AG20443 (cell line): ENCODE measurements around the gene GSX1.

Experiments used
- DNase-seq: peaks from one replicate; pipeline ENCODE4 v3.0.0; 2012; ENCODE audit warnings: low spot score, mixed read lengths

Gene GSX1

GRCh38 chr13:27834095-27834494 is 41.8 kb downstream of the GSX1 start:
- DNase-seq = no peak

- no peak for DNase-seq
Measured at GRCh38 chr13:27835799-27836198, 43.5 kb downstream of the GSX1 start.

GRCh38 chr13:27839809-27840467 is 47.7 kb downstream of the GSX1 start:
- DNase-seq = no peak

- DNase-seq = no peak
Measured at GRCh38 chr13:27842571-27842970, 50.3 kb downstream of the GSX1 start.
